Measurements from ENCODE around the gene OSTF1. TPM values are rescaled to one million over a fixed set of nuclear protein-coding genes. Genes with fewer than 3 reads are reported as not detected.

Gene OSTF1
- total RNA-seq, 1 experiment from 2014 or later: 17.8 TPM

- TF ChIP-seq, protein P1, sequence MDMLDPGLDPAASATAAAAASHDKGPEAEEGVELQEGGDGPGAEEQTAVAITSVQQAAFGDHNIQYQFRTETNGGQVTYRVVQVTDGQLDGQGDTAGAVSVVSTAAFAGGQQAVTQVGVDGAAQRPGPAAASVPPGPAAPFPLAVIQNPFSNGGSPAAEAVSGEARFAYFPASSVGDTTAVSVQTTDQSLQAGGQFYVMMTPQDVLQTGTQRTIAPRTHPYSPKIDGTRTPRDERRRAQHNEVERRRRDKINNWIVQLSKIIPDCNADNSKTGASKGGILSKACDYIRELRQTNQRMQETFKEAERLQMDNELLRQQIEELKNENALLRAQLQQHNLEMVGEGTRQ (CRISPR knock-in tag; IDR thresholded peaks at IDR 0.05): 0 out of 2 replicates have a peak, but pooled peaks have one; percentile 12
- no peak for TF ChIP-seq CBFB (CRISPR knock-in tag; IDR thresholded peaks at IDR 0.05; ENCODE audit: low read depth)
- TF ChIP-seq, protein P2, sequence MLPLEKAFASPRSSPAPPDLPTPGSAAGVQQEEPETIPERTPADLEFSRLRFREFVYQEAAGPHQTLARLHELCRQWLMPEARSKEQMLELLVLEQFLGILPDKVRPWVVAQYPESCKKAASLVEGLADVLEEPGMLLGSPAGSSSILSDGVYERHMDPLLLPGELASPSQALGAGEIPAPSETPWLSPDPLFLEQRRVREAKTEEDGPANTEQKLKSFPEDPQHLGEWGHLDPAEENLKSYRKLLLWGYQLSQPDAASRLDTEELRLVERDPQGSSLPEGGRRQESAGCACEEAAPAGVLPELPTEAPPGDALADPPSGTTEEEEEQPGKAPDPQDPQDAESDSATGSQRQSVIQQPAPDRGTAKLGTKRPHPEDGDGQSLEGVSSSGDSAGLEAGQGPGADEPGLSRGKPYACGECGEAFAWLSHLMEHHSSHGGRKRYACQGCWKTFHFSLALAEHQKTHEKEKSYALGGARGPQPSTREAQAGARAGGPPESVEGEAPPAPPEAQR (CRISPR knock-in tag; IDR thresholded peaks at IDR 0.05): no peak
- peak overlapping the region; percentile 94 for H3K27ac Mint-ChIP-seq
- peak overlapping the region; percentile 92 for H3K4me3 Mint-ChIP-seq
Measured at GRCh38 chr9:75086541-75087288, 1.6 kb upstream of the OSTF1 start.

DNA sequence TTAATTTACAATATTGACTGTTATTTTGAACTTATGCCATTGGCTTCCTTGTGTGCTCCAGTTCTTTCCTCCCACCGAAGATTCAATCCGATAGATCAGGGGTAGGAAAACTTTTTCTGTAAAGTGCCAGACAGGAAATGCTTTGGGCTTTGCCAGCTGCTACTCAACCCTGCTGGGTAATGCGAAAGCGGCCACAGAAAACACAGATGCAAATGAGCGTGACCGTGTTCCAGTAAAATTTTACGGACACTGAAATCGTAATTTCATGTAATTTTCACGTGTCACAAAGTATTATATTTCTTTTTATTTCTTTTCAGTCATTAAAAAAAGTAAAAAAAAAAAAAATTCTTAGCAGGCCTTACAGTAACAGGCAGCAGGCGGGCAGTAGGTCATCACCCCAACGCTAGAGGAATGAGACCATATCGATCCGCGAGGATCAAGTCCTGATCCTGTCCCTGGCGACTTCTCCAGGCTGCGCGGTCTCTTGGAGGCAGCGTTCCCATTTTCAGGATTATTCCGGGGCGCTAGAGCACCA is 958 bp upstream of the OSTF1 start:
- ATAC-seq (peak; percentile 10), DNase-seq (ENCODE audit: low spot score) (no peak)
- H3K36me3 Mint-ChIP-seq: no peaks in the 10 kb centered on the region
- POLR2A ChIA-PET: interaction anchor here (0.7 to 2.3 kb wide), 5 partner anchors 17 to 200 kb away, joined by 4 to 8 read pairs (median 4); partner anchors contain the start of genes CARNMT1 and TRPM6
- H3K27ac Mint-ChIP-seq: peak overlapping the region; percentile 98
- CTCF ChIA-PET: interaction anchor here (0.9 to 4.1 kb wide), 6 partner anchors 28 to 314 kb away, joined by 3 to 26 read pairs (median 4); partner anchors contain the start of gene C9orf40
- TF ChIP-seq, protein P3, sequence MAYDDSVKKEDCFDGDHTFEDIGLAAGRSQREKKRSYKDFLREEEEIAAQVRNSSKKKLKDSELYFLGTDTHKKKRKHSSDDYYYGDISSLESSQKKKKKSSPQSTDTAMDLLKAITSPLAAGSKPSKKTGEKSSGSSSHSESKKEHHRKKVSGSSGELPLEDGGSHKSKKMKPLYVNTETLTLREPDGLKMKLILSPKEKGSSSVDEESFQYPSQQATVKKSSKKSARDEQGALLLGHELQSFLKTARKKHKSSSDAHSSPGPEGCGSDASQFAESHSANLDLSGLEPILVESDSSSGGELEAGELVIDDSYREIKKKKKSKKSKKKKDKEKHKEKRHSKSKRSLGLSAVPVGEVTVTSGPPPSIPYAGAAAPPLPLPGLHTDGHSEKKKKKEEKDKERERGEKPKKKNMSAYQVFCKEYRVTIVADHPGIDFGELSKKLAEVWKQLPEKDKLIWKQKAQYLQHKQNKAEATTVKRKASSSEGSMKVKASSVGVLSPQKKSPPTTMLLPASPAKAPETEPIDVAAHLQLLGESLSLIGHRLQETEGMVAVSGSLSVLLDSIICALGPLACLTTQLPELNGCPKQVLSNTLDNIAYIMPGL (CRISPR knock-in tag; IDR thresholded peaks at IDR 0.05): 0 out of 2 replicates have a peak, but pooled peaks have one; percentile 0
- no peak for TF ChIP-seq AR (CRISPR knock-in tag; IDR thresholded peaks at IDR 0.05)
- H3K27me3 Mint-ChIP-seq (ENCODE audit: low read depth): no peaks in the 10 kb centered on the region; the same call in 1 of the 2 replicates
- H3K4me1 Mint-ChIP-seq: peaks cover 71% of the 10 kb centered on the region
- peak overlapping the region; percentile 92 for H3K4me3 Mint-ChIP-seq
- no peaks in the 10 kb centered on the region for H3K9me3 Mint-ChIP-seq

More at GRCh38 chr9:75086541-75087288, 1.6 kb upstream of the OSTF1 start:
- CTCF ChIA-PET: interaction anchor here (0.7 to 4.1 kb wide), 3 partner anchors 14 to 344 kb away, joined by 3 to 26 read pairs (median 5); partner anchors contain the start of gene C9orf40
- Mint-ChIP-seq H3K36me3 (no peaks in the 10 kb centered on the region), H3K27me3 (ENCODE audit: low read depth) (no peaks in the 10 kb centered on the region; the same call in 1 of the 2 replicates), H3K9me3 (no peaks in the 10 kb centered on the region), H3K4me1 (peaks cover 65% of the 10 kb centered on the region)
- DNase-seq (ENCODE audit: low spot score) (peak; percentile 16), ATAC-seq (no peak)
- POLR2A ChIA-PET: interaction anchor here (0.6 to 2.3 kb wide), 4 partner anchors 18 to 341 kb away, joined by 4 to 8 read pairs (median 4); no protein-coding TSS in a partner anchor

GRCh38 chr9:75088646-75089372 is 495 bp downstream of the OSTF1 start:
- Mint-ChIP-seq H3K36me3 (no peaks in the 10 kb centered on the region), H3K27ac (peak overlapping the region; percentile 98), H3K4me1 (peaks cover 61% of the 10 kb centered on the region), H3K9me3 (no peaks in the 10 kb centered on the region), H3K4me3 (peak overlapping the region; percentile 100), H3K27me3 (ENCODE audit: low read depth) (no peaks in the 10 kb centered on the region; the same call in 1 of the 2 replicates)
- ATAC-seq (peak; percentile 17), DNase-seq (ENCODE audit: low spot score) (peak; percentile 26)
- TF ChIP-seq ZNF416 (CRISPR knock-in tag; IDR thresholded peaks at IDR 0.05): no peak
- TF ChIP-seq NR1H2 (CRISPR knock-in tag; IDR thresholded peaks at IDR 0.05): no peak
- 0 out of 2 replicates have a peak, but pooled peaks have one; percentile 25 for TF ChIP-seq NFATC4 (CRISPR knock-in tag; IDR thresholded peaks at IDR 0.05)
- ChIA-PET POLR2A (interaction anchor here (1.1 to 2.3 kb wide), 3 partner anchors 16 to 60 kb away, joined by 4 to 8 read pairs (median 7); partner anchors contain the start of gene CARNMT1), CTCF (interaction anchor here (0.9 to 4.1 kb wide), 7 partner anchors 11 to 315 kb away, joined by 3 to 26 read pairs (median 5); partner anchors contain the start of genes C9orf40 and CARNMT1)

All from WTC11 (cell line).